ENCODE data around the gene LDB2.
"Not testable (repeated sequence)": the region's sequence is repeated elsewhere in the genome, so short reads cannot be mapped to it uniquely, and the experiment has no call there.

The LDB2 gene

GRCh38 chr4:16524911-16525554, 373.4 kb downstream of the LDB2 start:
- Histone ChIP-seq H3K4me1 (ENCODE audit: low read length) (no peaks in the 10 kb centered on the region), H3K9ac (ENCODE audit: low read length) (no peak overlapping the region), H3K4me2 (ENCODE audit: low read depth, low read length) (no peak overlapping the region), H3K27me3 (replicated peaks; ENCODE audit: insufficient read depth, low read length) (no peaks in the 10 kb centered on the region), H3K9me3 (replicated peaks; ENCODE audit: insufficient read depth, low read length) (no peaks in the 10 kb centered on the region), H3K4me3 (ENCODE audit: low read length) (no peak overlapping the region), H3K79me2 (ENCODE audit: low read length) (no peaks in the 10 kb centered on the region), H3K9me2 (replicated peaks; ENCODE audit: insufficient read depth, low read length) (no peaks in the 10 kb centered on the region), H3F3A (ENCODE audit: insufficient read depth, low read length) (no peaks in the 10 kb centered on the region), H3K27ac (ENCODE audit: low read length) (no peak overlapping the region), H3K36me3 (replicated peaks; ENCODE audit: insufficient read depth, low read length) (no peaks in the 10 kb centered on the region), H2AFZ (ENCODE audit: low read length) (no peak overlapping the region), H4K20me1 (ENCODE audit: insufficient read depth, low read length) (no peaks in the 10 kb centered on the region)
- TF ChIP-seq CTCF (IDR thresholded peaks at IDR 0.05; ENCODE audit: low read length): no peak
- no peak for TF ChIP-seq EZH2phosphoT487 (IDR thresholded peaks at IDR 0.05; ENCODE audit: low read length)
- no peak for TF ChIP-seq EZH2 (optimal IDR thresholded peaks at IDR 0.05; ENCODE audit: low read depth, low read length)
- no peak for DNase-seq

- TF ChIP-seq CTCF (IDR thresholded peaks at IDR 0.05; ENCODE audit: low read length) (no peak), EZH2phosphoT487 (IDR thresholded peaks at IDR 0.05; ENCODE audit: low read length) (no peak), EZH2 (optimal IDR thresholded peaks at IDR 0.05; ENCODE audit: low read depth, low read length) (no peak)
- Histone ChIP-seq H3F3A (ENCODE audit: insufficient read depth, low read length) (no peaks in the 10 kb centered on the region), H3K9me3 (replicated peaks; ENCODE audit: insufficient read depth, low read length) (no peaks in the 10 kb centered on the region)
These were observed 374.0 kb downstream of the LDB2 start for GRCh38 chr4:16524406-16524805.

GRCh38 chr4:16523526-16523925, 374.9 kb downstream of the LDB2 start:
- not testable (repeated sequence) for H3K79me2 ChIP-seq (ENCODE audit: low read length); H3K9me2 ChIP-seq (replicated peaks; ENCODE audit: insufficient read depth, low read length); H2AFZ ChIP-seq (ENCODE audit: low read length); H3K27me3 ChIP-seq (replicated peaks; ENCODE audit: insufficient read depth, low read length); H3K4me1 ChIP-seq (ENCODE audit: low read length); H3F3A ChIP-seq (ENCODE audit: insufficient read depth, low read length); DNase-seq; H3K9ac ChIP-seq (ENCODE audit: low read length); H3K4me2 ChIP-seq (ENCODE audit: low read depth, low read length); H4K20me1 ChIP-seq (ENCODE audit: insufficient read depth, low read length); H3K27ac ChIP-seq (ENCODE audit: low read length); H3K4me3 ChIP-seq (ENCODE audit: low read length); H3K36me3 ChIP-seq (replicated peaks; ENCODE audit: insufficient read depth, low read length); H3K9me3 ChIP-seq (replicated peaks; ENCODE audit: insufficient read depth, low read length)

More at GRCh38 chr4:16524406-16524805, 374.0 kb downstream of the LDB2 start:
- H3K79me2 ChIP-seq (ENCODE audit: low read length): no peaks in the 10 kb centered on the region
- H3K27me3 ChIP-seq (replicated peaks; ENCODE audit: insufficient read depth, low read length): no peaks in the 10 kb centered on the region
- no peaks in the 10 kb centered on the region for H3K9me2 ChIP-seq (replicated peaks; ENCODE audit: insufficient read depth, low read length)
- H2AFZ ChIP-seq (ENCODE audit: low read length): no peak overlapping the region
- H3K36me3 ChIP-seq (replicated peaks; ENCODE audit: insufficient read depth, low read length): no peaks in the 10 kb centered on the region
- no peak overlapping the region for H3K4me3 ChIP-seq (ENCODE audit: low read length)
- H3K9ac ChIP-seq (ENCODE audit: low read length): no peak overlapping the region
- H4K20me1 ChIP-seq (ENCODE audit: insufficient read depth, low read length): no peaks in the 10 kb centered on the region
- H3K4me1 ChIP-seq (ENCODE audit: low read length): no peaks in the 10 kb centered on the region
- DNase-seq: no peak
- no peak overlapping the region for H3K27ac ChIP-seq (ENCODE audit: low read length)
- H3K4me2 ChIP-seq (ENCODE audit: low read depth, low read length): no peak overlapping the region

GRCh38 chr4:16521156-16521915, 377.1 kb downstream of the LDB2 start:
- Histone ChIP-seq H2AFZ (ENCODE audit: low read length) (no peak overlapping the region), H3K27ac (ENCODE audit: low read length) (no peak overlapping the region), H3K4me2 (ENCODE audit: low read depth, low read length) (no peak overlapping the region), H3K4me3 (ENCODE audit: low read length) (no peak overlapping the region), H3K9me3 (replicated peaks; ENCODE audit: insufficient read depth, low read length) (no peaks in the 10 kb centered on the region), H3K9ac (ENCODE audit: low read length) (no peak overlapping the region), H3K9me2 (replicated peaks; ENCODE audit: insufficient read depth, low read length) (no peaks in the 10 kb centered on the region), H3F3A (ENCODE audit: insufficient read depth, low read length) (no peaks in the 10 kb centered on the region), H3K79me2 (ENCODE audit: low read length) (no peaks in the 10 kb centered on the region), H3K27me3 (replicated peaks; ENCODE audit: insufficient read depth, low read length) (no peaks in the 10 kb centered on the region), H4K20me1 (ENCODE audit: insufficient read depth, low read length) (no peaks in the 10 kb centered on the region), H3K4me1 (ENCODE audit: low read length) (no peaks in the 10 kb centered on the region), H3K36me3 (replicated peaks; ENCODE audit: insufficient read depth, low read length) (no peaks in the 10 kb centered on the region)
- TF ChIP-seq EZH2phosphoT487 (IDR thresholded peaks at IDR 0.05; ENCODE audit: low read length) (no peak), CTCF (IDR thresholded peaks at IDR 0.05; ENCODE audit: low read length) (no peak), EZH2 (optimal IDR thresholded peaks at IDR 0.05; ENCODE audit: low read depth, low read length) (no peak)
- no peak for DNase-seq

Measured in MM.1S (cell line).